Osteocyte (in vitro differentiated cells): ENCODE measurements around the gene LINGO3. TPM values are rescaled to one million over a fixed set of nuclear protein-coding genes. Genes with fewer than 3 reads are reported as not detected.

Experiments
- DNase-seq: peaks from one replicate; pipeline ENCODE4 v3.0.0; 2021; ENCODE audit warnings: mixed read lengths; ENCODE audit not compliant: unreplicated experiment; ENCODE audit errors: extremely low spot score
- H3K27ac Mint-ChIP-seq: one replicate; pipeline ENCODE4 v1.8.0; 2021; ENCODE audit warnings: mild to moderate bottlenecking, mixed read lengths; ENCODE audit not compliant: unreplicated experiment
- H3K27me3 Mint-ChIP-seq: one replicate; pipeline ENCODE4 v1.8.0; 2021; ENCODE audit warnings: mixed read lengths; ENCODE audit not compliant: unreplicated experiment
- H3K36me3 Mint-ChIP-seq: one replicate; pipeline ENCODE4 v1.8.0; 2021; ENCODE audit warnings: mixed read lengths; ENCODE audit not compliant: unreplicated experiment
- H3K4me1 Mint-ChIP-seq: one replicate; pipeline ENCODE4 v1.8.0; 2021; ENCODE audit warnings: mixed read lengths; ENCODE audit not compliant: unreplicated experiment
- H3K4me3 Mint-ChIP-seq: one replicate; pipeline ENCODE4 v1.8.0; 2021; ENCODE audit warnings: mild to moderate bottlenecking, moderate library complexity, mixed read lengths; ENCODE audit not compliant: unreplicated experiment
- H3K9me3 Mint-ChIP-seq: one replicate; pipeline ENCODE4 v1.8.0; 2021; ENCODE audit warnings: mixed read lengths; ENCODE audit not compliant: unreplicated experiment
- total RNA-seq: library from RNA; stranded (reverse); gene quantifications from 2 replicates; pipeline ENCODE4 v1.2.1, GENCODE V29; 2021
- TF ChIP-seq, protein P1 (sequence below): fragments of 200-600 bp; sonication (generic); IDR thresholded peaks from 2 replicates; pipeline ENCODE4 v1.5.0; 2021; ENCODE audit warnings: antibody characterized with exemption, mild to moderate bottlenecking, moderate library complexity

The LINGO3 gene
- total RNA-seq, 1 donor from 2014 or later = 0.54 TPM

GRCh38 chr19:2342656-2343288 is 34.8 kb upstream of the LINGO3 start:
- no peak for DNase-seq
- no peaks in the 10 kb centered on the region for H3K27me3 Mint-ChIP-seq
- peaks cover 5% of the 10 kb centered on the region for H3K36me3 Mint-ChIP-seq
- H3K4me3 Mint-ChIP-seq = no peak overlapping the region
- H3K4me1 Mint-ChIP-seq = no peaks in the 10 kb centered on the region
- TF ChIP-seq, protein P1, sequence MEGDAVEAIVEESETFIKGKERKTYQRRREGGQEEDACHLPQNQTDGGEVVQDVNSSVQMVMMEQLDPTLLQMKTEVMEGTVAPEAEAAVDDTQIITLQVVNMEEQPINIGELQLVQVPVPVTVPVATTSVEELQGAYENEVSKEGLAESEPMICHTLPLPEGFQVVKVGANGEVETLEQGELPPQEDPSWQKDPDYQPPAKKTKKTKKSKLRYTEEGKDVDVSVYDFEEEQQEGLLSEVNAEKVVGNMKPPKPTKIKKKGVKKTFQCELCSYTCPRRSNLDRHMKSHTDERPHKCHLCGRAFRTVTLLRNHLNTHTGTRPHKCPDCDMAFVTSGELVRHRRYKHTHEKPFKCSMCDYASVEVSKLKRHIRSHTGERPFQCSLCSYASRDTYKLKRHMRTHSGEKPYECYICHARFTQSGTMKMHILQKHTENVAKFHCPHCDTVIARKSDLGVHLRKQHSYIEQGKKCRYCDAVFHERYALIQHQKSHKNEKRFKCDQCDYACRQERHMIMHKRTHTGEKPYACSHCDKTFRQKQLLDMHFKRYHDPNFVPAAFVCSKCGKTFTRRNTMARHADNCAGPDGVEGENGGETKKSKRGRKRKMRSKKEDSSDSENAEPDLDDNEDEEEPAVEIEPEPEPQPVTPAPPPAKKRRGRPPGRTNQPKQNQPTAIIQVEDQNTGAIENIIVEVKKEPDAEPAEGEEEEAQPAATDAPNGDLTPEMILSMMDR = no peak
- no peaks in the 10 kb centered on the region for H3K9me3 Mint-ChIP-seq
- H3K27ac Mint-ChIP-seq = no peak overlapping the region

- TF ChIP-seq, protein P1 = no peak
- Mint-ChIP-seq H3K4me3 (no peak overlapping the region), H3K4me1 (peaks cover 6% of the 10 kb centered on the region), H3K9me3 (no peaks in the 10 kb centered on the region), H3K27me3 (no peaks in the 10 kb centered on the region), H3K27ac (no peak overlapping the region), H3K36me3 (peaks cover 5% of the 10 kb centered on the region)
- DNase-seq = no peak
These were observed 34.0 kb upstream of the LINGO3 start for GRCh38 chr19:2341982-2342381.

DNA sequence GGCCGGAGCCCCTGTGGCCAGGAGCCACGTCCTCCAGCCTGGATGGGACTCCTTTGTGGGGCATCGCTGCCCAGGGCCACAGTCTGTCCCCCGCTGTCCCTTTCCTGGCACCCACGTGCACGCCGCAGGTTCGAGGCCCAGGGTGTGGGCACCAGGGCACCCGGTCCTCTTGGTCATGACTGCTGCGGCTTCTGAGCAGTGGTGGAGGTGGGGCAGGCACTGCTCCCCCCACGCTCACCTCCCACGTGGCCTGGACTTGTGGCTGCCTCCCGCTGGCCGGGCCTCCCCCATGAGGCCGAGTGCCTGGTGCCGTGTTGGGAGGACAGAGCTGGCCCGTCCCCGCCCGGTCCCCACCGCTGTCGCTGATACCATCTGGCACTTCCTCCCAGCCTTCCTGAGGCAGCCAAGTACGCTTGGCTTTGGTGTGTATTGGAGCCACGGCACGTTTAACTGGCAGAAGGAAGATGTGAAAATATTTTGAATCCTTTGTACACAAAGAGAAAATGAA is 33.3 kb upstream of the LINGO3 start:
- Mint-ChIP-seq H3K27ac (no peak overlapping the region), H3K27me3 (no peaks in the 10 kb centered on the region)

DNA sequence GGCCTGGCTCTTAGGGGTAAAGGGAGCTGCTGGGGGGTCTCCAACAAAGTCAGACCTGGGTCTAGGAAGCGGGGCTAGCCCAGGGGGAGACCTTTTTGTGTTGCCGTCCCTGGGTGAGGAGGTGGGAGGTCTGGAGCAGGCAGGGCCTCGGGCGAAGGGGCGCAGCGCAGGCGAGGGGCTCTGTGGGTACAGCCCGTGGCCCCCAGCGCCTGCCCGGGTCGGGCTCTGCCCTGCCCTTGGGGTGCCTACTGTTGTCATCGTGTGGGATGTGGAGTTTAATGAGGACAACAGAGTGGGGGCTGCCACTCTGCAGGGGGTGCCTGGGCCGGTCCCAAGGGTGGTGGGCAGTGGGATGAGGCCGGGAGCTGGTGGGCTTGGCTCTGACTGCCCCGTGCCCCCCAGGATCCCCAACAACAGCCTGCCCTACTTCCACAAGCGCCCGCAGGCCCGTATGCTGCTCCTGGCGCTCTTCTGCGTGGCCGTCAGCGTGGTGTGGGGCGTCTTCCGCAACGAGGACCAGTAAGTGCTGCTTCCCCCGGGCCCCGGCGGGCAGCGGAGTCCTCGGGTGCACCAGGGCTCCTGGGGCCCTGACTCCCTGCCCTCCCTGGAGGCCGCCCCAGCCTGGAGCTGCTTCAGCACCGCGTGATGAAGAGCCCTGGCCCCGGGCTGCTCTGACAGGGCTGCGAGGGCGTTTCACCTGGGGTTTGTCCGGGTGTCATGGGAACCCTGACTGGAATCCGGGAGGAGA is 32.7 kb upstream of the LINGO3 start:
- Mint-ChIP-seq H3K27ac (no peak overlapping the region), H3K9me3 (no peaks in the 10 kb centered on the region), H3K4me3 (no peak overlapping the region), H3K36me3 (peaks cover 3% of the 10 kb centered on the region), H3K27me3 (no peaks in the 10 kb centered on the region), H3K4me1 (peaks cover 6% of the 10 kb centered on the region)
- no peak for DNase-seq
- TF ChIP-seq, protein P1 = no peak

More for the DNA sequence above, 33.3 kb upstream of the LINGO3 start:
- no peak overlapping the region for H3K4me3 Mint-ChIP-seq
- peaks cover 6% of the 10 kb centered on the region for H3K4me1 Mint-ChIP-seq
- no peak for DNase-seq
- peaks cover 5% of the 10 kb centered on the region for H3K36me3 Mint-ChIP-seq
- H3K9me3 Mint-ChIP-seq = no peaks in the 10 kb centered on the region
- TF ChIP-seq, protein P1 = no peak

- H3K9me3 Mint-ChIP-seq = no peaks in the 10 kb centered on the region
- no peak for DNase-seq
- H3K36me3 Mint-ChIP-seq = peaks cover 2% of the 10 kb centered on the region
- H3K4me1 Mint-ChIP-seq = peaks cover 6% of the 10 kb centered on the region
- no peak overlapping the region for H3K27ac Mint-ChIP-seq
- H3K27me3 Mint-ChIP-seq = no peaks in the 10 kb centered on the region
- no peak overlapping the region for H3K4me3 Mint-ChIP-seq
- TF ChIP-seq, protein P1 = no peak
These were observed 31.8 kb upstream of the LINGO3 start for GRCh38 chr19:2339644-2340310.
